HG03469 (cell line): ENCODE measurements around the gene NUDT2.
"Not testable (repeated sequence)": the region's sequence is repeated elsewhere in the genome, so short reads cannot be mapped to it uniquely, and the experiment has no call there.

Source experiments
- ATAC-seq: cut with Tn5 transposase; IDR thresholded peaks from one replicate; pipeline ENCODE4 v1.9.1; 2021; ENCODE audit warnings: mild to moderate bottlenecking, moderate library complexity, moderate number of reproducible peaks; ENCODE audit not compliant: unreplicated experiment

Gene NUDT2

DNA sequence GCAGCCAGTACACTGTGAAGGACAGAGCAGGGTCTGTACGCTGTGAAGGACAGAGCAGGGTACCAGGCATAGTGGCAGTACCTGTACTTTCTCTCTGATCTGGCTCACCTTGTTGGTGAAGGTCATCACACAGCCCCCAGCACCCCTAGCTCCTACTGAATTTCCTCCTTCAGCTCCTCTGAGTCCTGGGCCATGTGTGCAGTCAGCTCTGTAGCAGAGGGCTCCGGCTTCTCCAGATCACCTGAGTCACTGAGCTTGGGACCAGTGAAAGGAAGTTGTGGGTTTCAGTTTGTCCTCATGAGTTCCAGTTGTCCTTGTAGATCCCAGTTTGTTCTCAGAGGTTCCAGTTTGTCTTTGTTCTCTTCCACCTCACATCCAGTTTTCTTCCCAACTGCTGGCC, 5.5 kb downstream of the NUDT2 start:
- no peak for ATAC-seq

DNA sequence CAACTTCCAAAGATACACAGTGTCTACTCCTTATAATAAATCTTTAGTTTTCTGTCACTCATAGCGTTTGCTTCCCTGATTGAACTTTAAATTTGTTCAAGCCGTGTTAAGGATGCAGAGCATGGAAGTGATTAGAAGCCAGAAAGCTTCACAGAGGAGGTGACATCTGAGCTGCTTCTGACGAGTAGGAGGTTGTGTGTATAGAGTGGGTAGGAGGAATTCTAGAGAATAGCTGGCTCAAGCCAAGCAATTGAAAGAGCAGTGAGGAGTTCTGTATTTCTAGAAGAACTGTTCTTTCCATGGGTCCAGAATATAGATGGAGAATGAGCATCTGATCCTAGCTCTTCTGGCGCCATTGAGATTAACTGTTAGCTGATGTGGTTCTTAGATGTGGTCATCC, 6.0 kb downstream of the NUDT2 start:
- ATAC-seq: no peak

DNA sequence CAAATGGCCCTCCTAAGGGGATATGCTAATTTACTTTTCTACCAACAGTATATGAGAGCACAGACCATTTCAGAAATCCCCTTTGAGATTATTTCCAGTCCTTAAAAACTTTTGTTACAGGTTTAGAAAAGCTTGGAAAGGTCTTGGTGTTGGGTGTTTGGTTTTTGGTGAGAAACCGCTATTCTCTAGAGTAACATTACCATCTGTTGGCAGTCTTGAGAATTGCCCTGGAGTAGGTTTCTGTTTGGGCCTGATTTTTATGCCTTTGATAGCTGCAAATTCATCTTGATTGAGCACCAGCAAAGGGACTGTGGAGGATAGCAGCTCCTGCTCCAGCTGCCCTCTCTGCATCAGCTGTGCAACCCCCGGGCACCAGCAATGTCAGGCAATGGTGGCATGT, 8.0 kb downstream of the NUDT2 start:
- ATAC-seq: no peak

DNA sequence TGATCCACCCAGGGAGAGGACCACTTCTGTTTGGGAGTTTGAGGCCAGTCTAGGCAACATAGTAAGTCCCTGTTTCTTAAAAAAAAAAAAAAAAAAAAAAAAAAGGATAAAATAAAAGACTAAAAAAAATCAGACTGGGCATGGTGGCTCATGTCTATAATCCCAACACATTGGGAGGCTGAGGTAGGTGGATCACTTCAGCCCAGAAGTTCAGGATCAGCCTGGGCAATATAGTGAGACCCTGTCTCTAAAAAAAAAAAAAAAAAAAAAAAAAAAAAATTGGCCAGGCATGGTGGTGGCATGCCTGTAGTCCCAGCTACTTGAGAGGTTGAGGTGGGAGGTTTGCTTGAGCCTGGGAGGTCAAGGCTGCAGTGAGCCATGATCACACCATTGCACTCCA, 8.7 kb downstream of the NUDT2 start:
- not testable (repeated sequence) for ATAC-seq

DNA sequence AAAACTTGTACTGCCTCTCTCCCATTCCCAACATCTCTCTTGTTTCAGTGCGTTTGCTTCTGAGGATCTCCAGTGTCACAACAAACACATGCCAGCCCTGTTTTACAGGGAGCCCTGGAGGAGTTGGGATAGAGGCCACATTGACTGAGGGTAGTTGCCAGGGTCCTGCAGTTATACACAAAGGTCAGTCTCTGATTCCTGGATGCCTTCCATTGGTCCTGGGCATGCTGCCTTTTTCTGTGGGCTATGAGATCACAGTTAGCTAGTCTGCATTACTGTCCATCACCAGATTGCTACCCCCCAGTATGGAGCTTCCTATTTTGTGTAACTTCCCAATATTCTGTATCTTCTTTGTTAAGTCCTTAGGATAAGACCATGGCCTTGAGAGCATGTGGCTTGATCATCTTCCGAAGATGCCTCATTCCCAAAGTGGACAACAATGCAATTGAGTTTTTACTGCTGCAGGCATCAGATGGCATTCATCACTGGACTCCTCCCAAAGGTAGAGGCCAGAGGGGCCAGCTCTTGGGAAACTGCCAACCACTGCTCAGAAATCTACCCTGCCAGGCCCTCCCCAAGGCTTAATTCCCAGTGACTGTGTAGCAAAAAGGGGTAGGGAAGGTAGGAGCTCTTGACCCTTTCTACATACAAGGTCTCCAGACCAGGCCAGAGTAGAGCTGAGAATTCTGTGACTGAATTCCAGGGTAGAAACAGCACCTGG, 9.5 kb downstream of the NUDT2 start:
- no peak for ATAC-seq

DNA sequence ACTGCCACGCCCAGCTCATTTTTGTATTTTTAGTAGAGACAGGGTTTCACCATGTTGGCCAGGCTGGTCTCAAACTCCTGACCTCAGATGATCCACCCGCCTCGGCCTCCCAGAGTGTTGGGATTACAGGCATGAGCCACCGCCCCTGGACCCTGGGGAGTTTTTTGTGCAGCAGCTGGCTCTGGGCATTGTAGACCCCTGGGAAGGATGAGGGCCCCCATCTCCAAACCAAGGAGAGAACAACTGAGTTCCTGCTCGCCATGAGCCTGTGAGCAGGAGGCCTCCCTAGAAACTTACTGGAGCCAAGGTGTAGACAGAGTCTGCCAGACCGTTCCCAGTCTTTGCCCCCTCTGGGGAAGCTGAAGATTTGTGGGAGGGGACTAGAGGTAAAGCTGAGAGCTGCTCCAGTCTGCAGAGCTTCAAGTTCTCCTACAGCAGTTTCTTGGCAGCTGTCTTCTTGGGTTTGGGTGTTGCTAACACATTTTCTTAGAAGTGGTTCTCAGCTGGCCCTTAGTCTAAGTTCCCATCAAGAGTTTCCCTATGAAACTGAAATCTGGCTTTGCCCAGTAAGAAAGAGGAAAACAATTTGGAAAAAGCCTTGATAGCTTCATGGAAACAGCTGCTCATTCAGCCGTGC, 12.4 kb downstream of the NUDT2 start:
- ATAC-seq: no peak

DNA sequence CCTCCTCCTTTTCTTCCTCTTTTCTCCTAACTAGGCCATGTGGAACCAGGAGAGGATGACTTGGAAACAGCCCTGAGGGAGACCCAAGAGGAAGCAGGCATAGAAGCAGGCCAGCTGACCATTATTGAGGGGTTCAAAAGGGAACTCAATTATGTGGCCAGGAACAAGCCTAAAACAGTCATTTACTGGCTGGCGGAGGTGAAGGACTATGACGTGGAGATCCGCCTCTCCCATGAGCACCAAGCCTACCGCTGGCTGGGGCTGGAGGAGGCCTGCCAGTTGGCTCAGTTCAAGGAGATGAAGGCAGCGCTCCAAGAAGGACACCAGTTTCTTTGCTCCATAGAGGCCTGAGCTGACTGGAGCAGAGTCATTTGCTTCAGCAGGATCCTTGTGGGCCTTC, 13.7 kb downstream of the NUDT2 start:
- ATAC-seq: no peak

DNA sequence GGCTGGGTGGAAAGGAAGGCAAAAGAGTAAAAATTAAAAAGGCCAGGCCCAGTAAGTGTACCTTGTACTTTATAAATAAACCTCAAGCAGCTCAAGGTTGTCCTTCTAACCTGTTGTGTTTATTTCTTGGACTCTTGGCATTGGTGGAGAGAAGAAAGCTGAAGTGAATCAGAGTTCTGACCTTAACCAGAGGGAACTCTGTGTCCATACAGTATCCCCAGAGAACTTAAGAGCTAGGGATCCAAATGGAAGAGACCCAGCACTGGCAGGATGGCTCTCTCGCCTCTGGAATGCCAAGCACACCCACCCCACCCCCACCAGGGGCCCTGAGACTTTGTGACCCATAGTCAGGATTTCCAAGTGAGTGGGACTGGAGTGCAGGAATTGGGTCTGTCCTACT, 14.2 kb downstream of the NUDT2 start:
- no peak for ATAC-seq

DNA sequence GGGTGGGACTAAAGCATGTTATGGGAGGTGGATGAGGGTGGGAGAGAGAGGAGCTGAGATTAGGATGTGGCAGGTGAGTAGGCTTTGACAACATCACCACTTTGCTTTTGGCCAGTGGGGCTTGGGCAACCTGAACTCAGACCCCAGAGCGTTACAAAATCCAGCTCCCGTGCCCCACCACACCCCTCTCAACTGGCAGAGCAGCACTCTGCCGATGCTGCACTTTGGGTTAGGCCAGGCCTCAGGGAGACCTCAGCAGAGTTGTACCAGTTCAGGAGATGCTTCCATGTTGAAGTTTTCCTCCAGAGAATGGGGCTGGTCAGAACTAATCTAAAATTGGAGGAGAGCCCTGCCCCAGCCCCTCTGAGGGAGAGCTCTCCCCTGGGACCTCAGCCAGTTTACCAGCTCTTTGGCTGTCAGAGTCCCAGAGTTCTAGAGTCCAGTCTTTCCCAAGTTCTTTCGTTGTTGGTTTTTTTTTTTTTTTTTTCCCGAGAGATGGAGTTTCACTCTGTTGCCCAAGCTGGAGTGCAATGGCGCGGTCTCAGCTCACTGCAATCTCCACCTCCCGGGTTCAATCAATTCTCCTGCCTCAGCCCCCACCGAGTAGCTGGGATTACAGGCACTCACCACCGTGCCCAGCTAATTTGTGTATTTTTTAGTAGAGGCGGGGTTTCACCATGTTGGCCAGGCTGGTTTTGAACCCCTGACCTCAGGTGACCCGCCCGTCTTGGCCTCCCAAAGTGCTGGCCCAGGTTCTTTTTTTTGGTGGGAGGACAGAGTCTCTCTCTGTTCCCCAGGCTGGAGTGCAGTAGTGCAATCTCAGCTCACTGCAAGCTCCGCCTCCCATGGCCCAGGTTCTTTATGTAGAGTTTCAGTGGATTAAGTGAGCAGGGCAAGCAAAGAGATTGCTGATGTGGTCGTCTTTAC, 17.8 kb downstream of the NUDT2 start:
- ATAC-seq: no peak

DNA sequence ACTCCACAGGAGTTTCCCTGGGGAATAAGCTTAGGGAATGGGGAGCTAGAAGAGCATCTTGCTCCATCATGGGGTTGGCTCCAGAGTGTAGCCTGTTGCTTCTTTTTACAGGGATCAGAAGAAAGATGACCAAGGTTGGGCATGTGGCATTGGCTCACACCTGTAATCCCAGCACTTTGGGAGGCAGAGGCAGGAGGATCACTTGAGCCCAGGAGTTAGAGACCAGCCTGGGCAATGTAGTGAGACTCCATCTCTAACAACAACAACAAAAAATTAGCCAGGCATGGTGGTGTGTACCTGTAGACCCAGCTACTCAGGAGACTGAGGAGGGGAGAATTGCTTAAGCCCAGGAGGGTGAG, 18.4 kb downstream of the NUDT2 start:
- ATAC-seq: no peak

DNA sequence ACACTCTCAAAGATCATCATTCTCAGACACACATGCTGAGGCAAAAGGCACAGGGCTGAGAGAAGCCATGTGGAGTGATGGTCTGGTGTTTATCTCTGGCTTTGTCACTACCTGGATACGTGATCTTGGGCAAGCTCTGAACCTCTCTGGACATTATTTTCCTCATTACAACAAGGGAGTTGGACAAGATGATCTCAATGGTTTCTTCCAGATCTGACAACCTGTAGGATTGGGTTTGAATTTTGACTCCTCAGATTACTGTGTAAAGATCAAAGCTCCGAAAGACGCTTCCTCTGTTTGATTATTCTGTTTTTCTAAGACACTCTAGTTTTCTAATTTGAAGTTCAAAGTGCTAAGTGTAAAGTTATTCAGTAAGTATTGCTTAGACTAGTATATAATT, 20.0 kb downstream of the NUDT2 start:
- ATAC-seq: no peak

DNA sequence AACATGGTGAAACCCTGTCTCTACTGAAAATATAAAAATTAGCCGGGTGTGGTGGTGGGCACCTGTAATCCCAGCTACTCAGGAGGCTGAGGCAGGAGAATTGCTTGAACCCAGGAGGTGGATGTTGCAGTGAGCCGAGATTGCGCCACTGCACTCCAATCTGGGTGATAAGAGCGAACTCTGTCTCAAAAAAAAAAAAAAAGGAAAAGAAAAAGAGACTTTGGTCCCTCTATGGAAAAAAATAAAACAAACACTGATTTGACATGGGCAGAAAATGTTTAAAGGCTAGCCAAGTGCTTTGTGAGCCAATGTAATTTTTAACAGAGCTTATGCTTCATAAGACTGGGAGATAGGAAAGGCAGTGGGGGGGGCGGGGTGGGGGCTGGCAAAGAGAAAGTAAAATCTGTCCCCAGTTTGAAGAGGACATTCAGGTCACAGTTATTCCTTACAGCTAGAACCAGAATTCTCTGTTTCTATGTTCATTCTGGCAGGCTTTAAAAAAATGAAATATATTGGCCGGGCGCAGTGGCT, 22.8 kb downstream of the NUDT2 start:
- ATAC-seq: not testable (repeated sequence)

DNA sequence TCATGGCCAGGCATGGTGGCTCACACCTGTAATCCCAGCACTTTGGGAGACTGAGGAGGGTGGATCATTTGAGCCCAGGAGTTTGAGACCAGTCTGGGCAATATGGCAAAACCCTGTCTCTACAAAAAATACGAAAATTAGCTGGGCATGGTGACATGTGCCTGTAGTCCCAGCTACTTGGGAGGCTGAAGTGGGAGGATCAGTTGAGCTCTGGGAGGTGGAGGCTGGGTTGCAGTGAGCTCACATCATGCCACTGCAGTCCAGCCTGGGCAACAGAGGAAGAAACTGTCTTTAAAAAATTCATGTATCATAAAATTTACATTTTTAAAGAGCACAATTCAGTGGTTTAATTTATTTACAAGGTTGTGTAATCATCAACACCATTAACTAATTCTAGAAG, 23.6 kb downstream of the NUDT2 start:
- ATAC-seq: not testable (repeated sequence)

DNA sequence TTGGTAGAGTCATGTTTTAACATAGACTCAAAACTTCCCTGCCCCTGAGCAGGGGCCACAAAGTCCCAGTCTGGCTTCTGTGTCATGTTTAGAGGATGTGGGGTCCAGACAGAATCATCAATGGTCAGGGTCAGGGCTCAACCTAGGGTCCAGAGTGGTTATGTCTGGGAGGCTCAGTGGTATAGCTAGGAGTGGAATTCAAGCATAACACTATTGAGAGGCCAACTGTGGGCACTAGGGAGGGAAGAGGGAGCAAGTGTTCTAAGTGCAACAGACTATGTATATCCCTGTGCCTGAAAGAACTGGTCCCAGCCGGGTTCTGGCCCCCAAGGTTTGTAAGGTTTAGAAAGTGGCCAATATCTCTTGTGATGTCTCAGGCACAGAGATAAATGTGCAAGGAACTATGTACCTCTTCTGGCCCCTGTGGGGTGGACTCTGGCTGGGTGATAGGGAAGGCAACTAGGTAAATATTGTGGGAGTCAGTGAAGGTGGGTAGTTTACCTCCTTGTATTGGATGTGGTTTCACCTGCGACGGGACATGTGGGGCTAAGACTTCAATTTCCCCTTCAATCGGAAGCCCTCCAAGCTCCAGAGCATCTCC, 33.3 kb downstream of the NUDT2 start:
- ATAC-seq: no peak

DNA sequence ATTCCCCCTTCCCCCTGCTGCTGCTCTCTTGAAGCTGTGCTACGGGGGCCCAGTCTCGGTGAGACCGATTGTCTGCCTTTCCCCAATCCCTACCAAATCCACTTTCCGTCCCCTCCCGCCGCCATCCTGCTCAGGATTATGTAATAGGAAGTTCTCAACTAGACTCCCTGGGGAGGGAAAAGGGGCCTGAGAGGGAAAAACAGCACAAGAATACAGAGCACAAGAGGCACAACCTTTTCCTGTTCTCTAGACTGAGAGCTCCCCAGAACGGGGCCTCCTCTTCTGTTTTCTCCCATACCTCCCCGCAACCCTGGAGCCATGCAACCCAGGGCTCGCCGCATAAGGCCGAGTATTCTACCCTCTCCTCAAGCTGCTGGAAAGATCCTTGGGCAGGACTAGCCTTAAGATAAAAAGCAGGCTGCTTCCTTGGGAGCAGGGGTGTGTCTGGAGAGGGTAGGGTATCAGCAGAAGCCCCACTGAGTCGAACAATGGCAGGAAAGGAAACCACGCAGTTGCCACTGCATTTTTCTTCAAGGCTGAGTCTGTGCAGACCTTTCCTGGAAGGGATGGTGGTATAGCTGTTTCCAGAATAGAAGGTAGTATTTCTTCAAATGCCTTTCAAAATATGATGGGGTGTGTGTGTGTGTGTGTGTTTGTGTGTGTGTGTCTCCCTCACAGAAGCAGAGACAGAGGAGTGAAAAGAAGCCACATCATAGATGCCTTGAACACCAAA, 34.4 kb downstream of the NUDT2 start:
- ATAC-seq: no peak

DNA sequence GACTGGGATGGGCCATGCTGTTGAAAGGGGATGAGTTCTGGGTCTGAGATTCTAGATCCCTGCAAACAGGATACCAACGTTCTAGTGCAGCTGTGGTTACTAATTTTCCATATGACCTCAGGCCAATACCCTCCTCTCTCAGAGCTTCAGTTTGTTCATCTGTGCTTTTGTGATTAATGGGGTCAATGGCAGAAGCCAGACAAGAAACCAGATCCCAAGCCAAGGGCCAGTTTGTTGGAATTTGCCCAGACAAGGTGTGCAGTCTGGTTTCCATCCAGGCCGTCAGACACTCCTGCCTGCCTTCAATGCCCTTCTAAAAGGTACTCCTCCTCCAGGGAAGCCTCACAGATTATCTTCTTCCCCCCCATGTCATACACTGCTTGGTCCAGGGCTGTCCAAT, 35.9 kb downstream of the NUDT2 start:
- ATAC-seq: no peak

DNA sequence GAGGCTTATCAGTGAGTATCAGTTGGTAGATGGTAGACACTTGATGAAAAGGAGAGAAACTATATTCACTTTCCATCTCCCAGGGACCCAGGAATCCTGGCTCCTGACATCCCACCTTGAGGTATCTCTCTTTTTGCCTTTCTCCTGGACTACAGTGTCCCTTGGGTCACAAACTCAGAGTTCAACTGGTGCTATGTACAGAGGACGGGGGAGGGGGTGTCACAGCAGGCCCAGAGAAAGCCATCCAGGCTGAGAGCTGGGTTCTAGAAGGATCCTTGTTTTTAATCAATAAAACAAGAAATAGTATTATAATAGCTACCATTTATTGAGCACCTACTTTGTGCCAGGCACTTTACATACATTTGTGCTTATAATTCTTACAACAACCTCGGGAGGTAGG, 37.0 kb downstream of the NUDT2 start:
- no peak for ATAC-seq

DNA sequence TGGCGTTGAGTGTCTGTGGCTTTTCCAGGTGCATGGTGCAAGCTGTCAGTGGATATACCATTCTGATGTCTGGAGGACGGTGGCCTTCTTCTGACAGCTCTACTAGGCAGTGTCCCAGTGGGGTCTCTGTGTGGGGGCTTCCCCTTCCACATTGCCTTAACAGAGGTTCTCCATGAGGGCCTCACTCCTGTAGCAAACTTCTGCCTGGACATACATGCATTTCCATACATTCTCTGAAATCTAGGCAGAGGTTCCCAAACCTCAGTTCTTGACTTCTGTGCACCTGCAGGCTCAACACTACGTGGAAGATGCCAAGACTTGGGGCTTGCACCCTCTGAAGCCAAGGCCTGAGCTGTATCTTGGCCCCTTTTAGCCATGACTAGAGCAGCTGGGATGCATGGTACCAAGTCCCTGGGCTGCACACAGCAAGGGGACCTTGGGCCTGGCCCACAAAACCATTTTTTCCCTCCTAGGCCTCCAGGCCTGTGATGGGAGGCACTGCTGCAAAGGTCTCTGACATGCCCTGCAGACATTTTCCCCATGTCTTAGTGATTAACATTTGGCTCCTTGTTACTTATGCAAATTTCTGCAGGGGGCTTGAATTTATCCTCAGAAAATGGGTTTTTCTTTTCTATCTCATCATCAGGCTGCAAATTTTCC, 38.5 kb downstream of the NUDT2 start:
- ATAC-seq: not testable (repeated sequence)

DNA sequence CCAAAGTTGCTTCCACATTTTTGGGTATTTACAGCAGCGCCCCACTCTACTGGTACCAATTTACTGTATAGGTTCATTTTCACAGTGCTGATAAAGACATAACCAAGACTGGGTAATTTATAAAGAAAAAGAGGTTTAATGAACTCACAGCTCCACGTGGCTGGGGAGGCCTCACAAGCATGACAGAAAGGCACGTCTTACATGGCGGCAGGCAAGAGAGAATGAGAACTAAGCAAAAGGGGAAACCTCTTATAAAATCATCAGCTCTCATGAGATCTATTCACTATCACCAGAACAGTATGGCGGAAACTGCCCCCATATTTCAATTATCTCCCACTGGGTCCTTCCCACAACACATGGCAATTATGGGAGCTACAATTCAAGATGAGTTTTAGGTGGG, 39.4 kb downstream of the NUDT2 start:
- ATAC-seq: not testable (repeated sequence)

DNA sequence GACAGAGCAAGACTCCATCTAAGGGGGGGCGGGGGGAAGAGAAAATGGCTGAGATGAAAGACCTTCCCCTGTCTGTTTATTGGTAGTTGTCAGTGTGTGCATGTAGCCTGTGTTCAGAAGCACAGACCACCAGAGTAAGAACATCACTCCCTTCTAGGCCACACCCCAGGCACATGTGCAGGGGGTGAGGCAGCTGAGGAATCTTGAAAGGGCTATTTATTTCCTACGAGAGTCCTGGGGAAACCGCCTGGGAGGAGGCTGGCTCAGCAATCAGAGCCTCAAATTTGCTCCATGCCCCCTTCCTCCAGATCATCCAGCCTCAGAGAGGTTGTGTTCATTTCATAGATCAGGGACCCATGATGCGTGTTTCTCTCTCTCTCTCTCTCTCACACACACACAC, 40.3 kb downstream of the NUDT2 start:
- ATAC-seq: no peak
